Measurements from ENCODE around the gene MRTO4. TPM values are rescaled to one million over a fixed set of nuclear protein-coding genes. Genes with fewer than 3 reads are reported as not detected.

MRTO4 gene
- total RNA-seq (2022; extraction: Qiagen RNA extraction; ENCODE audit: low read depth): 62.9 to 77.6 TPM (median 70.0 TPM) in 5 replicates

DNA sequence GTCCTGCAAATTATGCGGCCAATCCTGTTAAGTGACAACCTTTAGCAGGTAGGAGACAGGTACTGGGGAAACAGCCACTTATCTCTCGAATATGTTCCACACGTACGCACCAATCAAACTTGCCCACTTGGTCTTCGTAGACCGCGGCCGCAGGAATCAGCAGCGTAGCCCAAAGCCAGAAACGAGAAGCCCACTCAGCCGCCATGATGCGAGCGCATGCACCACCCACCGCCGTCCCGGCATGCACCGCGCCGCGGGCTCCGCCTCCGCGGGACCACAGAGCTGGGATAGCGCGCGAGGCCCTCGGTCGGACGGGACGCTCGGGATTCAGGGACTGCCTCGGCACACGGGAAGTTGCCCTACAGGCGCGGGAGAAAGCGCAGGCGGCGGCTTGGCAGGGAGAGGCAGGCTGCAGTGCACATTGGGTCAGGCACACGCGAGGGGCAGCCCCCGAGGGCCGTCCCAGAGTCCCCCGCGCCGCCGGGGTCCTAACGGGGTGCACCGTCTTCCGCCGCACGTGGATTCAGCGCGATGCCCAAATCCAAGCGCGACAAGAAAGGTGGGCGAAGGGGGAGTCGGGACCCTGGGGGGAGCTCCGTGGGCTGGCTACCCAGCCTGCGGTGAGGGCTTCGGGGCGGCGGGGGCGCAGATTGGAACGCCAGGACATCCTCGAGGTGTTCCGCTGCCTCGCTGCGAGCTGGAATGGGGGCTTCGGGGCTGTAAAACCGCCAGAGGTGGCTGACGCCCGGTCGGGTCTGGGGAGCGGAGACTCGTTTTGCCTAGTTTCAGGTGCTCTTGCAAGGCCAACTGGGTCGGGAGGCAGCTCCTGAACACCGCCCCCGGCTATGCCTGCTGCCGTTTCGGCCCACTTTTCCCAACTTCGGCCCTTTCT is at the start of gene MRTO4, which contains the start of gene EMC1:
Gene MRTO4, plus strand, starts transcription at position 501 of the 892 bp plus-strand sequence. Its CDS starts 31 bp downstream, at position 532.
Gene EMC1, minus strand, starts transcription at position 220 of the 892 bp plus-strand sequence. Its CDS starts 15 bp downstream, at position 205.

DNA sequence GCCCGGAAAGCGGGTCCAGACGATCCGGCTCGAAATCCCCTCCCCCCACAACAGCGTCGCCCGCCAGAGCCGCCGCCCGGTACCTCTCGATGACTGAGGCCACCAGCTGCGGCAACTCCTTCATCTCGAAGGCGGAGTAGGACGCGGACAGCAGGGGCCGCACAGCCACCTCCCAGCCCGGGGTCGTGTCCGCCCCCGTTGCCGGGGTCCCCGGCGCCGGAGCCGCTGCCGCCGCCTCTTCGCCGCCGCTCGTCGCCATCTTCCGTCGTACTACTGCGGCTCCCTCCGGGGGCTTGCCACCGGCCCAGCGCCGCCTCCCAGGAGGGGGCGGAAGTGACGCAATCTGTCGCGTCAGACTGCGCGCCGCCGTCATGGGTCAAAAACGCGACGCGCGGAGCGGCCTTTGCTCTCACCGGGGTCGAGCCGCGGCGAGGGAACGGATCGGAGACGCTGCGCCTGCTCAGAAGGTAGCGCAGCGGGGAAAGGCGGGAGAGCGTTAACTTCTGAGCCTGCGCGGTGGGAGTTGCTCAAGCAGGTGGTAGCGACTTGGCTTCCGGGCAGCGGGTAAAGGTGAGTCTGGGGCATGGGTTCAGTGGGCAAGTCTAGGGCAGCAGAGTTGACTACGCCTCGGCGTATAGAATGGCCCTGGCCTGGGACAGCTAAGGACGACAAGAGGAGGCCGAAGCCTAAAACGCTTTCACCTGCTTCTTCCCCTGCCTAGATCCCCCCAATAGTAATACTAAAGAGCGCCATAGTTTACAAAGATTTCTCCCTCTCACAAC is 41.4 kb upstream of the MRTO4 start, which contains the start of gene UBR4:
Gene UBR4, minus strand, starts transcription at position 277 of the 782 bp plus-strand sequence. Its CDS starts 18 bp downstream, at position 259.

DNA sequence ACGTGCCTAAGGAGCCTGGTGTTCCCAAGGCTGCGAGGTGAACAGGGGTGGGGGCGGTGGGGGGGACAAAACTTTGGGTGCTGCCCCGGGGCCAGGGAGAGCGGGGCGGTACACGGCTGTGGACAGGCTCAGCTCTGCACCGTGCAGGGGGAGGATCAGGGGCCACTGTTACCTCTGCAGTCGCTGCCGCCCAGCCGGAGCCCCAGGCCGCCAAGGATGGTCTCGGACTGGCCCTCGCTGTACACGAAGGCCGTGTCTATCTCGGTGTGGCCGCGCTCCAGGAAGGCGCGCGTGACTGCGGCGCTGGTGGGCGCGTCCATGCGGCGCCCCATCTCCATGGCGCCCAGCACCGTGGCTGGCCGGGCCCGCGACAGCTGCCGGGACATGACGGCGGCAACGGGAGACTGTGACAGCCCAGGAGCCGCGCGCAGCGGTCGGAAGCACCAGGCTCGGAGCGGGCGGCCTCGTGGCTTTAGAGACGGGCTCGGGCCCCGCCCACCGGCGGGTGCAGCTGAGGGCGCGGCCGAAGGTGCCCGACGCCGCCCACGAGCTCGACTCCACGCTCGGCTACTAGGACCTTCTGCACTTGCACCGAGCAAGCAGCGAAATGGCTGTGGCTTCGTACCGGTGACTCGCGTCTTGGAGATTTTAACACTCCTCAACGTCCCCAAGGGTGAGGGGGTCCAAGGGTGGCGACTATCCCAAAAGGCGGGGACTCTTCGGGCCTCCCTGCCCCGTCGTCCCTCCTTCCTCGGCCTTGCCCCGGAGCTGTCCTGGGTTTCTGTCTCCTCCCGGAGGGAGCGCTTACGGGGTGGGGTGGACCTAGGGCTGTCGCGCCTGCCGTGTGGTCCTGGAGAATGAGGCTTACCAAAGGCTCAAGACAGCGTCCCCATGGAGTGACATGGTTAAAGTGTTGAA is 37.0 kb downstream of the MRTO4 start, which contains the start of gene AKR7A3:
Gene AKR7A3, minus strand, starts transcription at position 447 of the 918 bp plus-strand sequence. Its CDS starts 61 bp downstream, at position 386.

Other genes starting within 250 kb of the MRTO4 start
- gene UBR4, start 41.5 kb upstream of the MRTO4 start, total RNA-seq (2022; extraction: Qiagen RNA extraction; ENCODE audit: low read depth): 96.3 to 123 TPM (median 112 TPM) in 5 replicates
- 27.4 to 41.0 TPM (median 36.2 TPM) in 5 replicates for gene EMC1, start 281 bp upstream of the MRTO4 start, total RNA-seq (2022; extraction: Qiagen RNA extraction; ENCODE audit: low read depth)
- gene AKR7A3, start 37.0 kb downstream of the MRTO4 start, total RNA-seq (2022; extraction: Qiagen RNA extraction; ENCODE audit: low read depth): 0.06 to 0.21 TPM (median 0.16 TPM) in 4 of 5 replicates, not detected in the other
- 38.9 to 53.4 TPM (median 48.8 TPM) in 5 replicates for gene AKR7A2, start 60.3 kb downstream of the MRTO4 start, total RNA-seq (2022; extraction: Qiagen RNA extraction; ENCODE audit: low read depth)
- gene SLC66A1, start 60.5 kb downstream of the MRTO4 start, total RNA-seq (2022; extraction: Qiagen RNA extraction; ENCODE audit: low read depth): 19.6 to 27.0 TPM (median 21.5 TPM) in 5 replicates
- gene CAPZB, start 233.7 kb downstream of the MRTO4 start, total RNA-seq (2022; extraction: Qiagen RNA extraction; ENCODE audit: low read depth): 225 to 258 TPM (median 231 TPM) in 5 replicates

Measured in A549 treated with DMSO at 1 μM for 4 hours (cell line).